Gastroesophageal sphincter (tissue), 3 donors: Measurements from ENCODE around the gene HERC4.

Source experiments
- CTCF ChIP-seq, 4 experiments: fragments of 200-600 bp in 2 of 4; fragments of 450-650 bp in 2 of 4; sonication (generic) in 1 of 4; IDR thresholded peaks; one replicate each; pipeline ENCODE4 v1.5.1; 2017 to 2019; ENCODE audit warnings: antibody characterized with exemption in 4 of 4, mild to moderate bottlenecking in 2 of 4, moderate library complexity in 2 of 4
- POLR2AphosphoS5 ChIP-seq: sonication (generic); formaldehyde crosslinking; IDR thresholded peaks from one replicate; pipeline ENCODE4 v1.6.1; 2017; ENCODE audit warnings: antibody characterized with exemption

- TF ChIP-seq CTCF (IDR thresholded peaks at IDR 0.05) (no peak), POLR2AphosphoS5 (no peak)
Observed at GRCh38 chr10:68075550-68076004, 494 bp upstream of the HERC4 start.
